Stimulated activated CD4-positive, alpha-beta T cell treated with anti-CD3 and anti-CD28 coated beads, Interleukin-4, amount 100 ng/mL, for 1 hour (primary cell): ENCODE results near the gene GRB7.
A peak's percentile ranks its signal among the peaks of the same experiment; 100 is the strongest.
"Not testable (repeated sequence)": the region's sequence is repeated elsewhere in the genome, so short reads cannot be mapped to it uniquely, and the experiment has no call there.

Experiments
- DNase-seq: peaks from one replicate; pipeline ENCODE4 v3.0.0-alpha.2; 2020

The GRB7 gene

GRCh38 chr17:39753514-39754160 is 15.9 kb downstream of the GRB7 start:
- peak; percentile 73 for DNase-seq

DNA sequence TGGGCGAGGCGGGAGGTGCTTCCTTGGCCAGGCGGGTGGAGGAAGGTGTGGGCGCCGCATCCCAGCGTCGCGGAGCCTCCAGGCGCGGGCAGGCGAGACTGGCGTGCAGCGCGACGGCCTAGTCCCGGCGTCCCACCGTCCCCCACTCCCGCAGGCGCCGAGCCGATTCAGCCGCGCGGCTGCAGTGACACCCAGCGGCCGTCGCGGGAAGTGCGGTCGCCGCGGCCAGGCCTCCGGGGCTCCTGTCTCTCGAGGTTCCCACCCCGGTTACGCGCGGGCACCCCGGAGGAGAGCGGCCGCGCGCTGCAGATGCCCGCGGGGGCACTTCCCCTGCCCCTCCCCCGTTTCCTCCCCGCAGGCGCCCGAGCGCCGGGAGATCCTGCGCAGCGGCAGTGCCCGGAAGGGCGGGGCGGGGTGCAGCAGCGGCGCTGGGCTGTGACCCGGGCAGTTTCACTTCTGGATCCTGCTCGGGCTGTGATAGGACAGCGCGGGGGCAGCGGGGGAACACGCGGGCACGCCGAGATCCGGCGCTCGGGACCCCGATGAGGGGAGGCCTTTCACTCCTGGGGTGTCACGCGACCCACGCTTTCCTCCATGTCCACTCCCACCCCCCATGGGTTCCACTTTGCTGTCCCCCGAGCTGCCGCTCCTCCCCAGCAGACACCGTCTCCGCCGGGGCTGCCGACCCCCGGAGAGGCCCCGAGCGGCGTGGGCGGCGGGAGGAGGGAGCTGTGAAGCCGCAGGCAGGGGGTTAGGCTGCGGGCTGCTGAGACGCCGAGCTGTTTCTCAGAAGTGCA is 16.6 kb downstream of the GRB7 start:
- peak; percentile 93 for DNase-seq

- no peak for DNase-seq
These were observed 17.3 kb downstream of the GRB7 start for GRCh38 chr17:39754958-39755553.

- peak; percentile 48 for DNase-seq
These were observed 18.0 kb downstream of the GRB7 start for GRCh38 chr17:39755554-39756379.

GRCh38 chr17:39756380-39757079 is 18.8 kb downstream of the GRB7 start:
- no peak for DNase-seq

- DNase-seq = no peak
These were observed 19.5 kb downstream of the GRB7 start for GRCh38 chr17:39757176-39757662.

DNA sequence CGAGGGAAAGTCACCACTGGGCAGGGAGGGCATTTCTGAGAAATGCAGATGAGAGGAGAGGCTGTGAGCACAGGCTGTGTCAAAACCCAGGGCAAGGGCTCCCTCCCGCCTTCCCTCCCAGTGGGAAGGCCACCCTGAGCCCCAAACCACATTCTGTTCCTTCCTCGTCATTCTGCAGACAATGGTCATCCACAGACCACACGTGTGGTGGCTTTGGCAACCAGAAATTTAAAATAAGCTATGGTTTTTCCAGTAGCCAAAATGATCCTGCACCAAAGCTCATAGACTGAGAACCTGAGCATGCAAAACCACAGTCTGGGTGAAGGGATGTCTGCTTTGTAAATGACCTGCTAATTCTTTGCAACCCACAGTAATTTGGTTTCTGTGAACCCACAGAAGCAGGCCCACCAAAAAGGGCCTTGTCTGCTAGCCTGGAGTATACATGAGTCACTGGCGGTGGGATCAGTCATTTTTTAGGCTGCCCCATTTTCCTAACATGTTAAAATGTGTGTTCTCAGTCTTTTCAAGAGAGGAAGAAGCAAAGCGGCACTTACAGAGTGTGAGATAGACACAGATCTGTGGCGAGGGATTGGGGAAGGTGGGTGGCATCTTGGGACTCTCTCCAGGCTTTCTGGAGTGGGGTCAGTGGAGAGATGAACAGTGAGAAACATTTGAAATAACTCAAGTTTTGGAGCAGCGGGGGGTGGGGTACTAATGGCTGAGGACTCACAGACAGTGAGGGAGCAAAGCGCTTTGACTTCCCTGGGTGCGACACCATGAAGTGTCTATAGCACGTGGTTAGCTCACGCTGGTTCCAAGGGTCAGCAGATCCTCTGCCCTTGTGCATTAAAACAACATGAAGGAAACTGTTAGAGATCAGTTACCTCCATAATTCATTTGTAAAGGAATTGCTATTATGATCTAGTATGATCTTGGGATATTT is 20.5 kb downstream of the GRB7 start:
- DNase-seq = peak; percentile 37

DNA sequence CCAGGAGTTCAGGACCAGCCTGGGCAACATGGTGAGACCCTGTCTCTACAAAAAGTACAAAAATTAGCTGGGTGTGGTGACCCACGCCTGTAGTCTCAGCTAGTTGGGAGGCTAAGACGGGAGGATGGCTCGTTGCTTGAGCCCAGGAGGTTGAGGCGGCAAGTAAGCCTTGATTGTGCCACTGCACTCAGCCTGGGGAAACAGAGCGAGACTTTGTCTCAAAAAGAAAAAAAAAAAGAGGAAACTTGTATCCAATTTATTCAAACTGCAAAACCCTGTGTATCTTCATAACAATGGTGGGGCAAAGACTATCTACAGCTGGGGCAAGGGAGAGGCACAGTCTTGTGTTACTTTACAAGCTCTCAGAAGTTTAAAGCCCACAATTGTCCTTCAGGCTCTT is 21.5 kb downstream of the GRB7 start:
- DNase-seq = no peak

- no peak for DNase-seq
These were observed 24.2 kb downstream of the GRB7 start for GRCh38 chr17:39761861-39762496.

DNA sequence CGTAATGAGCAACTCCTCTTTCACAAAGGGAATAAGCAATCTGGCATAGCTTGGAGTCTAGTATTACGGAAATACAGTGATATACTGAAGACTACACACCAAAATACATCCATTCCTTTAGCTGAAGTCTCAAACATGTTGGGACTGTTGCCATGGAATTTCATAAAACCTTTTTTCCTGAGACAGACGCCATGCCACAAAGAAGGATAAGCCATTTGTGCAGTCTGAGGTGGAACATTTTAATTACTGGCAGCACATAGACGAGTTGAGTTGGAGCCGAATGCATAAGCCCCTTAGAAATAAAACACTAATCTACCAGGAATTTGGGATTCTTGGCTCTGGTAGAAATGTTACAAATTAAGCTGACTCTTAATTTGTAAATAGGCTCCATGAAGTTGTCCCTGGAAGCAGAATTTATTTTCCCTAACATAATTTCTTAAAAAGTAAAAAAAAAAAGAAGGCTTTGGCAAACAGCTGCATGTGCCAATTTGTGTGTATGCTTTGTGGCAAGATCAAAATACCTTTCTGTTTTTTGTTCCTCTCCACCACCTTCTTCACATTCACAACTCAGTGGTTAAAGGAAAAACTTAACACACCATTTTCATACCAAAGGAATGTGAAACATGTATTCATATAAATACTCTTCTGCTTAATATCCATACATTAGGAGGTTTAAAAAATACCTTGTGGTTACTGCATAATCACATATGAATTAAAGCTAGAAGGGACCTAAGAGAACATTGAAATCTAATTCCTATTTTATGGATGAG is 25.5 kb downstream of the GRB7 start:
- DNase-seq = no peak

DNA sequence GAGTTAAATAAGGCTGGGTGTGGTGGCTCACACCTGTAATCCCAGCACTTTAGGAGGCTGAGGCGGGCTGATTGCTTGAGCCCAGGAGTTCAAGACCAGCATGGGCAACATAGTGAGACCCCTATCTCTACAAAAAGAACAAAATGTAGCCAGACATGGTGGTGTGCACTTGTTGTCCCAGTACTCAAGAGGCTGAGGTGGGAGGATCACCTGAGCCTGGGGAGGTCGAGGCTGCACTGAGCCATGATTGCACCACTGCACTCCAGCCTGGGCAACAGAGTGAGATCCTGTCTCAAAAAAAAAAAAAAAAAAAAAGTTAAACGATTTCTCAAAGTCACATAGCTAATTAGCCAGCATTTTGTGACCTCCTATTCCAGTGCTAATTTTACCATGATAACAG is 26.4 kb downstream of the GRB7 start:
- not testable (repeated sequence) for DNase-seq

DNA sequence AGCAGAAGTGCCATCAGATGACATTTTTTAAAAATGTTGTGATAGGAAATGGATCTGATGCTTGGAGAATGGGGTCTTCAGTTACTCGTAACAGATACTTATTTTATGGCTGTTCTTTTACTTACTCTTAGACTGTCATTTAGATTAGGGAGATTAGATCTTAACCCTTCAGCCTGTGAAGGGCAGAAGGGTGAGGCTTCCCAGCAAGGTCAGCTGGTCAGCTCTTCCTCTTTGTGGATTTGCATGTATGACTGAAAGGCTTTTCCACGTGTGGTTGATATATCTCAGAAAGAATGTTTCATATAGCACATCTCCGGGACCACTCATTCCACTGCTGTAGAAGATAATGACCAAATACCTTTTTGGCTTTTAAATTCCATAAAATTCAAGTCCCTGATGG is 27.4 kb downstream of the GRB7 start:
- DNase-seq = no peak

- no peak for DNase-seq
These were observed 28.0 kb downstream of the GRB7 start for GRCh38 chr17:39765766-39766165.

DNA sequence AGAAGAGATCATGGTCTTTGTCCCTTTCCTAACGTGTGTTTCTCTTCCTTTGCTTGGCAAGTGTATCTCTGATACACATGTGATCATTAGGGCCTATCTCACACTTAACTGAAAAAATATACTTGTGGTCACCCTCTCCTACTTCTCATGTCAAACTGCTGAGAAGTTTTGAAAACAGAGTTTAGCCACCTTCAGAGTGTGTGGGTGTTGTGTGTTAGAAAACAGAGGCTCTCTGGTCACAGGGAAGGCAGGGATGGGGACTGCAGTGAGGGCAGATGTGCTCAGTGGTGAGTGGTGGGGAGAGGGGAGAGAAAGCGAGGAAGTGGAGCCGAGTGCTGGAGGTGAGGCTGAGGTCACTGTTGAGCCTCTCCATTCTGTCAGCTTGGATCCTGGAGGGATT is 29.4 kb downstream of the GRB7 start:
- DNase-seq = no peak

DNA sequence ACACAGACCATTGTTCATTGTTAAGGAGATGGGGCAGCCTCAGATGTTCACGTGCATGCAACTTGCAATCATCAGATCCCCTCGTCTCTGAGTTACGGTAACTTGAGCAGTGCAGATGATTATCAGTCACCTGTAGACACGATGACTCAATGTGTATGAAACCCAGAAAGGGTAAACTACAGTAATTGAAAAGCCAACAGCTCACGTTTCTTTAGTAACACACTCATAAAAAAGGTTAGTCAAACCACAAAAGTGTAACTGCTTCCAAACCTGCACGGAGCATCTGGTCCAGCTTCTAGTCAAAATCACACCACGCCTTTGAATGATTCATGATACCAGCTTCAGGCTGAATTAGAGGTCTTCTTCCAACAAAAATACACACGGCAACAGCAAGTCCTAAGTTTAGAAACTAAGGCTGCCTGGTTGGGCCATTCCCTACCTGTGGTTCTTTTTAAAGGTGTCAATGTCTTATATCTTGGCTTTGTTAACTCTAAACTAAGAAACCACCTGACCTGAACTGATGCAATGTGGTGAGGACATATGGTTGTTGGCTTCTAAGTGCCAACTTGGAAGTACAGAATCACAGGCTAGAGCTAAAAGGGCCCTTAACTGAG is 32.3 kb downstream of the GRB7 start:
- DNase-seq = peak; percentile 39

DNA sequence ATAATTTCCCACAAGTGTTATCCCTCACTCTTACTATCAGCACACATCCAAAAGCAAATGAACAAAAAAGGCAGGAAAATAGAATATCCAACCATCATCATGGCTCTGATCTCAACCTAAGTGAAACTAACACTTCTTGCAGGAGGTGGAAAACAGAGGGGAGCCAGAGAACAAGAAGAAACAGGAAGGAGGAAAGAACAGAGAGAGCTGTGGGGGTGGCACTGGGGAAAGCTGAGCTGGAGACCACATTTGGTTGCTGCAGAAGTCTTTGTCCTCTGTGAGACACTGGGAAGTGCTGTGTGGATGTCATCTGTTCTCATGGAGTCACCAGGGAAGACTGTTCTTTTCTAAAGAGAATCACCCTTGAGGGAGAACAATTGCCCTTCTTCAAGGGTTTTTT is 34.7 kb downstream of the GRB7 start:
- DNase-seq = no peak

- DNase-seq = no peak
These were observed 35.5 kb downstream of the GRB7 start for GRCh38 chr17:39772987-39773934.

DNA sequence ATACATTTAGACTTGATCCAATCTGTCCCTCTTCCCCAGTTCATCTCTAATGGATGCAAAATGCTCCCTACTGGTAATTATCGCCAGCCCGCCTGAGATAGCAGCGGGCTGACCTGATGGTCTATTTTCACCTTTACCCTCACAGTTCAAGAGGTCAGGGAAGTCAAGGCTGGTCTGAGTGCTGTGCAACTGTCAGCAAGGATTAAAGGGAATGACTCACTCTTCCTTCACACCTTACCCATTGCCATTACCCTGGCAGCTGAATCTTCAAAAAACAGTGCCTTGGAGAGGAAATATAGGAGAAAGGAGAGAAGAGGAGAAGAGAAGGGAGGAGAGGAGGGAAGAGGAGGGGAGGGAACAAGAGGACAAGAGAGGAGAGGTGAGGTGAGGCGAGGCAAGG is 36.3 kb downstream of the GRB7 start:
- DNase-seq = no peak
